Measurements from ENCODE around the gene SLC22A7.
A peak's percentile ranks its signal among the peaks of the same experiment; 100 is the strongest.

The SLC22A7 gene

DNA sequence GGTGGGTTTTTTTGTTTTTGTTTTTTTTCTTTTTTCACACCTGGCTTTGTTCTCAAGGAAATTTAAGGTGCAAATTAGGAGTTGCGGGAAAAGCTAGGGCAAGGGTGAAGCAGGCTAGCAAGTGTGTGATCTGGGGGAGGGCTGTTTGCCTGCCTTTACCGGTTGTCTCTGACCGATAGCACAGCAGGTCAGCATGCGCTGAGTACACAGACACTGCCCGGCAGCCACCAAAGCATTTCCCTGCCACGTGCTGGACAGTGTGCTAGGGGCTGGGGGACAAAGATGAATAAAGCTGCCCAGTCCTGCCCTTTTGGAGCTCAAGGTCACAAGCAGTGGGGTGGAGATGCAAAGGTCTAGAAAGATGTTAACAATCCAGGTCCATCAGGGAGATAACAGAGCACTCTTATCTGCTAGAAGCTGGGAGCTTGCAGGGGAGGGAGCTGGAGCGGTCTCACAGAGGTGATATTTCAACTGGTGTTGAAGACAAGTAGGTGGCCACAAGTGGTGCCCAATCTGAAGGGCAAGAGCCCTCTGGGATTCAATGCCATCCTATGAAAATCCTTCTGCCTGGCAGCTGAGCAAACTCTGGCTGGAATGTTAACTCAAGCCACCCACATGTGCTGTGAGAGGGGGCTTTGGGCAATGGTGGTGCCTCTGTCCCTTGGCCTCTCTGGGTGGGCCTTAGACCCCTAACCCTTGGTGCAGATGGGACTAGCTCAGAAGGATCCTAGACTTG lies 30.3 kb upstream of the SLC22A7 start:
- DNase-seq = no peak

DNA sequence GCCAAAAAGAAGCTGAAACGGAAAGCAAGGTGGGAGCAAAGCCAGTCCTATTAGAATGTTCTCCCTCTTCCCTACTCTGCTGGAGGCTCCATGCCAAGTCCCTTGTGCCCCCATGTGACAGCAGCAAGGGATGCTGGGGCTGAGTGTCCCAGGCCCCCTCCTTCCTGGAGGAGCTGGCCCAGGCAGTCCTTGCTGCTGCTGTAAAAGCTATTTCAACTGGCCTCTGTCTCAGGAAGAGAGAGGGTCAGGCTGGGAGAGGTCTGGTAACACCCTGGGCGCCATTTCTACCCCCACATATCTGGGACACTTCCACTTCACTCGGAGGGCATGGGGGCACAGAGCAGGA lies 29.7 kb upstream of the SLC22A7 start:
- no peak for DNase-seq

DNA sequence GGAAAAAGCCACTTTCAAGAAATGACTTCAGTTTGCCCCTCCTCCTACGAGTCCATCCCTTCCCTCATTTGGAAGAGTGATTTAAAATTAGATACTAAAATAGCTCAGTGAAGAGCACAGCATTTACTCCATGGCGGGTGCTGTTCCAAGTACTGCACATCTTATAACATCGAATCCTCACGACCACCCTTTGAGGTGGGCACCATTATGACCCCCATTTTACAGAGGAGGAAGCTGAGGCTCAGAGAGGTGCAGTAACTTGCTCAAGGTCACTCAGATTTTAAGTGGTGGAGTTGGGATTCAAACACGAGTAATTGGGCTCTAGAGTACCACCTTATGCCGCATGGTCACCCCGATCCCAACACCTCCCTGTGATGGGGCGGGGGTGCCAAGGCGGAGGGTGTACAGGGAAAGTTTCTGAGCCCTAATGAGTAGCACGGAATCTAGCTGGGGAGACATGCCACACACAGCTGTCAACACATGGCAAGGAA lies 29.2 kb upstream of the SLC22A7 start:
- no peak for DNase-seq

DNA sequence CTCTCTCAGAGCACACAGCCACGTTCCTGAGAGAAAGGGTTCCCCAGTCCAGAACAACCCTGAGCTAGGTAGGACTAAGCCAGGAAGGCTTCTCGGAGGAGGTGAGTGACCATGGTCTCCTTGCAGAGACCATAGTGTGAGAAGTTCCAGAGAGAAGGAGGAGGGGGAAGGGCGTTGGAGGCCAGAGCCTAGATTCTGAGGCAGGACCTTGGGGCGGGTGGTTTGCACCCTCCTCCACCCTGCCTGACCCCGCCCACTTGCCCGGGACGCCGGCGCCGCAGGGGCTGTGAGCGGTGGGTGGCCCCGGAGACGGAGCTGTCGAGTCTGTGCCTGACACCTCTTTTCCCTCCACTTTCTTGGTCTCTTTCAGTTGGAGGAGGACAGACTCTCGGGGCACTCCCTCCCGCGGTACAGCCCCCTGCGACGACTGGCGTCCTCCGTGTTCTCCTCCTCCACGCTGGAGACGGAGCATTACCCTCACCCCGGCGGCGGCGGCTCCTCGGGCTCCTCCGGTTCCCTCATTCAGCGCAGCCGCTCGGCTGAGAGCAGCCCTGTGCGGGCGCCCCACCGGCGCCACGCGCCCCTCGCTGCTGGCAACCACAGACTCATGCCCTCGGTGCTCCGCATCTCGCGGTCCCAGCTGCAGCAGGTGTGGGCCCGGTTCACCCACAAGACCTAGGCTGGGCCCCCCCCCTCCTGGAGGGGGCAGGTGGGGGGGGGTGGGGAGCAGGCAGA lies 28.6 kb upstream of the SLC22A7 start:
- DNase-seq = peak; percentile 30 to 44

DNA sequence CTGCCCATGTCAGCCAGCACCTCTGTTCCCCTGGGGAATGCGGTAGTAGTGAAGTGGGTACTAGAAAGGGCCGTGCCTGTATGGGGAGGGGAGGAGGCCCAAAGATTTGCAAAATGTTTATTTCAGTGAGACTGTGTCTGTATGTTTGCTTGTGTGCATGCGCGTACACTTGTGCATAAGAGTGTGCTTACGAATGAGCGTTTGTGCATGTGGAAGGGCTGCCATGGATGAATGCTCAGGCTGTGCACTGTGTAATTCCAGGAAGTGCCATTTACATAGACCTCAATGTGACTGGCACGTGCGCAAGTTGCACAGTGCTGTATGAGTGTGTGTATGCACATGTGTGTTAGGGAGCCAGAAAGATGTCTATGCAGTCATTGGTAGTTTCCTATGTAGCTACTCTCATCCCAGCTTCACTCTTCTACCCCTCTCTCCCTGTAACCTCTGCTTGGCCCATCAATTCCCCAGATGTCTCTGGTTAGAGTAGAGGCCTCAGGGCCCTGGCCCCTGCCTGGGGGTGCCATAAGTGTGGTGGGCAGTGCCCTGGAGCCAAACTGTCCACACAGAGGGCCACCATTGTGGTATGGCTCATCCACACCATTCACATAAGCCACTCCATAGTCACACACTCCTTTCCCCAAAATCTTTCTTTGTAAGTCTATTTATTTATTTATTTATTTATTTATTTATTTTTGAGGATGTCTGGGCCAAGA lies 26.8 kb upstream of the SLC22A7 start:
- peak in 1 of 2 donors; percentile 4 for DNase-seq

DNA sequence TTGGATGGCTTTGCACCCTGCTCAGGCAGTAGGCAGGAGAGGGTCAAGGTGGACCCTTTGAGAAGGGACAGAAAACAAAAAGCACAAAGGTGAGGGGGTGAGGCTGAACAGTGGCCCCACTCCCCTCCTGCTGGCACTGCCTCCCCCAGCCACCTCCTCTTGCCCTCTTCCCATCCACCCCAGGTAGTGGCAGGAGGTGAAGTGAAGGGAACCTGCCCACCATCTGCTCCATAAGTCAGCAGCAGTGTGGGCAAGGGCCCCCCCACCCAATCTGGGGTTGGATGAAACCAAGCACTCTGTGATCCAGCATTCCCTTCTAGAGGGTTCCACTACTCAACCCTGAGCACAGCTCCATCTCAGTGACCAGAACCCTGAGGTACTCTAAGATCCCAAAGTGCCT lies 26.1 kb upstream of the SLC22A7 start:
- no peak for DNase-seq

DNA sequence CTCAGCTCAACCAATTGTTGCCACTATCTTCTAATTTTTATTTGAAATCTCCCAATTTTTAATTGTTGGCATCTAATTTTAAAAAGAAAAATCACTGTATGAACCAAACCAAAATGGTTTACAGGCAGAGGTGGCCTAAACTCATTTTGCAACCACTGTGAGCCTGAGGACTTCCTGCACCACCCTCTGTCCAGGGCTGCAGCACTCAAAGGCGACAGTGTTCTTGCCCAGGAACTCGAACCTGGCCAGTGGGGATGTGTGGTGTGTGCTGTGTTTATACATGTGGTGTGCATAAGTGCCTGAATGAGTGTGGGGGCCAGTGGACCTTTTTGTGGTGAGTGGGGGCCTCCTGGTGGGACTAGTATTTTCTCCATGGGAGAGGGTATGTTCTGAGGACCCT lies 24.4 kb upstream of the SLC22A7 start:
- DNase-seq = no peak

DNA sequence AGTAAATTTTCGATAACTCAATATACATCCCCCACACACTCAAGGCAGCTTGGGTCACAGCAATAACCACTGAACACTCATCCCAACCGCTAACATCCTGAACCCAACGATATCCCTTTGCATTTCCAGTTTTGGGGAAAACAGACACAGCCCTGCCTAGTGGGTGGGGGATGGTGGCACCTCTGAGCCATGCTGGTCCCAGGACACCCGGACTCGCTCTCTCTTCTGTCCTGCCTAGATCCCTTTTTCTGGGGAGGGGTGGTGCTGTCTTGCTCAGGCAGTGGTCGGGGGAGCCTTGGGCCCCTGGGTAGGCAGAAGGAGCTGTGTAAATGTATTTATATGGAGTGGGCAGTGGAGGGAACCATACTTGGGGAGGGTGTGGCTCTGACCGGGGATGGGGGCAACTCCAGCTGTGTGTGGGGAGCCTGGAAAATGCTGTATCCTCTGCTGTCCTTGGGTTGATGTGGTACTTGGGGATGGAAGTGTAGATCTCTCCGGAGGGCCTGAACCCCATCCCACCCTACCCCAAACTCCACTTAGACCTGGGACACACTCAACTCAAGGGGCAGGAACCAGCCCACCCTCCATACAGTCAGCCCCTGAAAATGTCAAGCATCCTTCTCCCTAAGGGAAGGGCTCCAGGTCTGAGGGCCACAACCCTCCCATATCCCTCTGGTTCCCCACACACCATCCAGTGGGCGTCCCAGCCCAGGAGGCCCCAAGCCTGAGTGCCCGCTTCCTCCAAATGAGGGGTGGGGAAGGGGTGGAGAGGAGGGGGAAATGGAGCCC lies 23.7 kb upstream of the SLC22A7 start:
- no peak for DNase-seq

DNA sequence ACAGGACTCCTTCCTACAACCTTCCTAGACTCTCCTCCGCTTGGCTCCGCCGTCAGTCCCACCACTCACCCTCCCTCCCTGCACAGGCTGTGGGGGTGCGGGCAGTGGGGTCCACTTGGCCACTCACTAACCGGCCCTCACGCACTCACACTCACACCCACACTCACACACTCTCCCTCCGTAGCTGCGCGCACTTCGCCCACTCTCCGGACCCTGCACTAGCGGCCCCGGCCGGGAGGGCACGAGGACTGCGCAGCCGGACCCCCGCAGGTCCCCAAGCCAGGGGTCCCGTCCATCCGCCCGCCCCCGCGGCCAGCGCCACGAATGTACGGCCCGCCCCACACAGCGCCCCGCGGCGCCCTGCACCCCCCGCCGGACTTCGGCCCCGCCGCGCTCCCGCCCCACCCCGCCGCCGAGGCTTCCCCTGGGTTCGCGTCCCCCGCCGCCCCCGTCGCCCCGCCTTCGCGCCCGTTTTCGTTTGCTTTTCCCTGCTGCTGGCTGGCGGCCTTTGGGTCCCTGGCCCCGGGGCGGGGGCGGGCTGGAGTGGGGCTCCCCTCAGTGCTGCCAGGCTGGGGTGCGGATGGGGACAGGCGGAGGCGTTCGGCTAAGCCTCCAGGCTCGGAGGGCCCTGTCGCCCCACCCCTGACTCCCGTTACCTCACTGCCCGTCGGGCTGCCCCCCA lies 23.0 kb upstream of the SLC22A7 start:
- peak; percentile 4 to 24 for DNase-seq

DNA sequence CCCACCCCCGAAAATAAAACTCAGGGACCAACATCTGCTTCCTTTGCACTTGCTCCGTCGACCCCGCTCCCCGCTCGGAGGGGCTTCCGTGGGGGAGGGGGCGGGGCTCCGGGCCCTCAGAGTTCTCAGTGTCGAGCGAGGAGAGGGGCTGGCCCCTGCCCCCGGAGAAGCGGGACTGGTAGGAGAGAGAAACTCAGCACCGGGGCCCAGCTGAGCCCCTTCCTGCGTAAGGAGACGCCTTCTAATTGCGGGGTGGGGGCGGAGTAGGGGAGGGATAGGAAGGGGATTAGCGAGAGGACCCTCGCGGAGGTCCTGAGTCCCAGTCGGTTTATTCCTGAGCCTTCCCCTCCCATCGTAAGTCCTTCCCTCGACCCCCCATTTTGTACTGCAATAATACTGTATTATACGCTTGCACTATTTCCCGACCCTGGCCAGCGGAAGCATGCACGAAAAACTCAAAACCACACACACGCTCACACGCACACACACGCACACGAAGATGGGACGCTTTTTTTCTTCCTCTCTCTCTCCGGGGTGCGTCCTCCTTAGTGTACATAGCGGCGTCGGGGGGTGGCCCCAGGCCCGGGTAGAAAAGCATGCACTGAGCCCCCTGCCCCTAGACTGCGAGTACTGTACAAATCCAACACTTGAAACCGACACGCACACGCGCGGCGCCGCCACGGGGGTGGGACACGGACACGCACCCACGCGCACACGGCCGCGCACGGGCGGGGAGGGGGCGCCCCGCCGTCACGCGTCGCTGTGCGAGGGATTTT lies 22.1 kb upstream of the SLC22A7 start:
- DNase-seq = peak; percentile 40 to 46

DNA sequence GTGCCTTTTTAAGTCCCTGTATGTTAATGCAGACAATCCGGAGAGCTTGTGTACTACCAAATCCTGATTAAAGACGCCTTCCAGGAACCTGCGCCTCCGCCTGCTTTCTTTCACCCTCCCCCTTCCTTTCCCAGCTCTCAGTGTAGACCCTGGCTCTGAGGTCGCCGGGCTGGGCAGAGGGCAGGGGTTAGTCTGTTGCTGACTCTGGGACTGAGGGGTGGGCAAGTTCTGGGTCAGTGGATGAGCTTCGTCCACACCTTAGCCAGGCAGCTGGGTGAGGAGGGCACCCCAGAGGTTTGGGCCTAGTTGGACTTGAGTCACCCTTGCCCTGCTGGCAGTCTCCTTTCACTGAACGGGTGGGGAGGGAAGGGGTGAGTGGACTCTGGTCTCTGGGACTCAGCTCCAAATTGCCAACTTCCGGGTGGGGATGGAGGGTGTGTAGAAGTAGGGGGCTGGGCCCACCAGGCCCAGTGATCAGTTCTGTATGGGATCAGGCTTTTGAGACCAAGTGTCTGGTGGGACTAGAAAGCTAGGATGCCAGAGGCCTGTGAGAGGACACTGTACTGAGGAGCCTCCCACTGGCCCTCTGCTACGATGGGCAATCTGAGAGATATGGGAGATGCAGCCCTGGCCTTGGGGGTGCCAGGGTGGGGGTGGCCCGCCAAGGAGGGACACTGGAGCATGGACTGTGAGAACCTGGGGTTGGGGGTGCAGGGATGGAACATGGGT lies 21.3 kb upstream of the SLC22A7 start:
- DNase-seq = no peak

DNA sequence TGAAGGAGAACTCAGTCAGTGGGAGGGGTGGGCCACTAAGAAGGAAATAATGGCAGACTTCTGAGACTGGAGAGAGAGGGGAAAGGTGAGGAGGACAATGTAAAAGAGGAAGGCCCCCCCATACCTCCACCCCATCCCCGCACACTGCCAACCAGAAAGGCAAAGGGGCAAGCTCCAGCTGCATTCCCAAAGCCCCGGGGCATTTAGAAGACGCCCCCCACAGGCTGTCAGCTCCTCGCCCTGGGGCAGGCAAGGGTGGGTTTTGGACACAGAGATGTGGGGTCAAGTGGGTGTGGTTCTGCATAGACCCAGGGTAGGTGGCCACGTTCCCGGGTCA lies 20.8 kb upstream of the SLC22A7 start:
- no peak for DNase-seq

DNA sequence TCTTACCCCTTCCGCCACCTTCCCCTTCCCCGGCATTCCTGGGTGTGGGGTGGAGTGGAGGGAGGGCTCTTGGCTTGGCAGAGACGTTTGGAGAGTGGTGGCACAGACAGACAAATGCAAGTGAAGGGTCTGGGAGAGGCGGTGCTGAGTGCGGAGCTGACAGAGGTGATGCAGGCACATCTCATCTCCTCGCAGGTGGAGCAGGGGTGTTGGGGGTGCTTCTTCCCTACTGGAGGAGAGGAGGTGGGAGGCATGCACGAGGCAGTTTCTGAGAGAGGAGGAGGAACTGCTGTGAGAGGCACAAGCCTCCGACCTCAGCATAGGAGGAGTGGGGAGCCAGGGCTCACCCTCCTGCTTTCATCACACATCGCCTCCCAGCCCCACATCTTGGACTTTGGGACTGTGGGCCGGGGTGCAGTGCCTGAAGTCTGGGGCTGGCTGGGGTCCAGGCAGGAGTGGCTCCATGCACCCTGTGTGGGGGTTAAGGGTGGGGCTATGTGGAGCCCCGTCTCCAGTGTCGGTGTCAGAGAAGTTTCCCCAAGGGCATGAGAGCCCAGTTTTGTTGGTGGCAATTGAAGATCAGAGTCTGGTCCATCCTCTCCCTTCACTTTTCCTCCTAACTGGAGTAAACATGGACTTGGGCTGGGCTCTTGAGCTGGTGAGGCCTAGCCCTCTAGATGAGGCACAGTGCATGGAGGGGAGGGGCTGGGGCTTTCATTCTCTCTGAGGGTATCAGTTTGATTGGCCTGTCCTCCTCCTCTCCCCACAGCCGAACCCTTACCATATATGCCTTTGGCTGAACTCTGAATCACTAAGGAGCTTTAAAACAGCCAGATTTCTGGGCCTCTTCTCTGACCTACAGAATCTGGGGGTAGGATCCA lies 20.2 kb upstream of the SLC22A7 start:
- DNase-seq = no peak

DNA sequence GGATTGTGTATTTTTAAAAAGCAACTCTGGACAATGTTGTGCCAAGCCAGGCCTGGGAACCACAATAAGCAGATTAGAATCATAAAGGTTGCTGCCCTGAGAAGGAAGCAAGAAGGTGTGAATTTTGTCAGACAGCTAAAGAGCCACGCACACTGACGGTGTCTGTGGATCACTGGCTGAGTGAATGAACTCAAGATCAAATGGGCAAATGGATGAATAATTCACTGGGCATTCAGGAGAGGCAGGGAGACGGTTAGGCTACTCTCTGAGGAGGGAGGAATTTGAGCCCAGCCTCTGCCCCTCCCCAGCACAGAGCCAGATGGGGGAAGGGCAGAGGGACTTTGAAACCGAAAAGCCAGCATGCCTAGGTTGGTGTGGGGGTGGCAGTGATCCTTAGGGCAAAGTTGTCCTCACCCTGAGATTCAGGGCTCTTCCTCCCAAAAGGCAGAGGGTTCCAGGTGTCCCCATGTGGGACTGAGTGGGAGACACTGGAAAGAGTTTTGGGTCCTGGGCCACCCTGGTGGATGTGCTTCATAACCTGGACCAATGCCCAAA lies 19.5 kb upstream of the SLC22A7 start:
- DNase-seq = no peak

DNA sequence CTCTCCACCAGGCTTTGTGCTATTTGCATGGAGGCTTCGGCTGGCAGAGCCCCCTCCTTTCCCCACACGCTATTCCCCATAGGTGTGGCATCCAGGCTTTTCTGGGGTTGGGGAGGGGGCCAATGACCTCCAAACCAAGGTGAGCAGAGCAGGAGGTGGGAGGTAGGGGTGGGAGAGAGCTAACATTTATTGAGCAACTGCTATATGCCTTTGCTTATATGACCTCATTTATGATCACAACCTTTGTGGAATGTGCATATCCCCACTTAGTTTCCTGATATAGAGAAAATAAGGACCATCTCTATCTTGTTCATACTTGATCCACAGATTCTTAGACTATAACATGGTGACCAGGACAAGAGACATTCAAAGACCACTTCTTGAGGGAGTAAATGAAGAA lies 17.8 kb upstream of the SLC22A7 start:
- DNase-seq = no peak

DNA sequence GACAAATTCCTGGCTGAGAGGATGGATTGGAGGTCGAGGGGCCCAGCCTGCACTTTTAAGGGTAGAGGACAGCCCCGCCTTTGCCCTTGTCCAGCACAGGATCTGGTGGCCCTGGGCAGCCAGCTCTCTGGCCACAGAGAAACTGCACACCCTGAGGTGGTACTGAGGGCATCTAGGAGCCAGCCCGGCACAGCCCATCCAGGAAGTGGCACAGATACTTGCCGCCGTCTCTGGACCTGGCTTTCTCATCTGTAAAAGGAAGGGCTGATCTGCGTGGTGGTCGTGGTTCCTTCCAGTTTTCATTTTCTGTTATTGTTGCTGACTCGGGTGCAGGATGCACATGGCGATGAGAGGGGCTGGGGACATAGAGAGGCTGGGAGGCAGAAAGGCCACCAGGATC lies 16.0 kb upstream of the SLC22A7 start:
- no peak for DNase-seq

DNA sequence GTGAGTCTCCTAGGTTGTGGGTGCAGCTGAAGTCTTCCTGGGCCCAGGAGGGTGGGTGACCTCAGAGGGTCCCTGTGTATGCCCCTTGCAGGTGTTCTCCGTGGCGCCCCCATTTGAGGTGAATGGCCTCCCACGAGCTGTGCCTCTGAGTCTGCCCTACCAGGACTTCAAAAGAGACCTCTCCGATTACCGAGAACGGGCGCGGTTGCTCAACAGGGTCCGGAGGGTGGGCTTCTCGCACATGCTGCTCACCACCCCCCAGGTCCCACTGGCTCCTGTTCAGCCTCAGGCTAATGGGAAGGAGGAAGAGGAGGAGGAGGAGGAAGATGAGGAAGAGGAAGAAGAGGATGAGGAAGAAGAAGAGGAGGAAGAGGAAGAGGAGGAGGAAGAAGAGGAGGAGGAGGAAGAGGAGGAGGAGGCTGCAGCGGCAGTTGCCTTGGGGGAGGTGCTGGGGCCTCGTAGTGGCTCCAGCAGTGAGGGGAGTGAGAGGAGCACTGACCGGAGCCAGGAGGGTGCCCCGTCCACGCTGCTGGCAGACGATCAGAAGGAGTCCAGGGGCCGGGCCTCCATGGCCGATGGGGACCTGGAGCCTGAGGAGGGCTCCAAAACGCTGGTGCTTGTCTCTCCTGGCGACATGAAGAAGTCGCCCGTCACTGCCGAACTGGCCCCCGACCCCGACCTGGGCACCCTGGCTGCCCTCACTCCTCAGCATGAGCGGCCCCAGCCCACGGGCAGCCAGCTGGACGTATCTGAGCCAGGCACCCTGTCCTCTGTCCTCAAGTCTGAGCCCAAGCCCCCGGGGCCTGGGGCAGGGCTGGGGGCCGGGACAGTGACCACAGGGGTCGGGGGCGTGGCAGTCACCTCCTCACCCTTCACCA lies 15.2 kb upstream of the SLC22A7 start:
- DNase-seq = no peak

DNA sequence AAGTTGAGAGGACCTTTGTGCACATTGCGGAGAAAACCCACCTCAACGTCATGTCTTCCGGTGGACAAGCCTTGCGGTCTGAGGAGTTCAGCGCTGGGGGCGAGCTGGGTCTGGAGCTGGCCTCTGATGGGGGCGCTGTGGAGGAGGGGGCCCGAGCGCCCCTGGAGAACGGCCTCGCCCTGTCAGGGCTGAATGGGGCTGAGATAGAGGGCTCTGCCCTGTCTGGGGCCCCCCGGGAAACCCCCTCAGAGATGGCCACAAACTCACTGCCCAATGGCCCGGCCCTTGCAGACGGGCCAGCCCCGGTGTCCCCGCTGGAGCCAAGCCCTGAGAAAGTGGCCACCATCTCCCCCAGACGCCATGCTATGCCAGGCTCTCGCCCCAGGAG lies 14.6 kb upstream of the SLC22A7 start:
- no peak for DNase-seq

DNA sequence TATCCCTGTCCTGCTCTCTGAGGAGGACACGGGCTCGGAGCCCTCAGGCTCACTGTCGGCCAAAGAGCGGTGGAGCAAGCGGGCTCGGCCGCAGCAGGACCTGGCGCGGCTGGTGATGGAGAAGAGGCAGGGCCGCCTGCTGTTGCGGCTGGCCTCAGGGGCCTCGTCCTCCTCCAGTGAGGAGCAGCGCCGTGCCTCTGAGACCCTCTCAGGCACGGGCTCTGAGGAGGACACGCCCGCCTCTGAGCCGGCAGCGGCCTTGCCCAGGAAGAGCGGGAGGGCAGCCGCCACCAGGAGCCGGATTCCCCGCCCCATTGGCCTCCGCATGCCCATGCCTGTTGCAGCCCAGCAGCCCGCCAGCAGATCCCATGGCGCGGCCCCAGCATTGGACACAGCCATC lies 14.2 kb upstream of the SLC22A7 start:
- DNase-seq = no peak

Data from CD4-positive, alpha-beta T cell treated with Interleukin-1 beta for 1 hour (primary cell).